ENCODE results near the gene SLC4A2.

DNA sequence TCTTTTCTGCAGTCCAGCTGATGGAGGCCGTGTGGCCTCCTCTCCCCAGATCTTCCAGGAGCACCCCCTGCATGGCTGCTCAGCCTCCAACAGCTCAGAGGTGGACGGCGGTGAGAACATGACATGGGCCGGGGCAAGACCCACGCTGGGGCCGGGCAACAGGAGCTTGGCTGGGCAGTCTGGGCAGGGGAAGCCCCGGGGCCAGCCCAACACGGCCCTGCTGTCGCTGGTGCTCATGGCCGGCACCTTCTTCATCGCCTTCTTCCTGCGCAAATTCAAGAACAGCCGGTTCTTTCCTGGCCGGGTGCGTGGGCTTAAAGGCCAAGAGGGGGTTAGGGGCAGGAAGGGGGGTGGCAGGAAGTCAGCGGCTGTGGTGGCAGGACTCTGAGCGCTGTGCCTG lies 14.6 kb downstream of the SLC4A2 start:
- TF ChIP-seq, protein P1, sequence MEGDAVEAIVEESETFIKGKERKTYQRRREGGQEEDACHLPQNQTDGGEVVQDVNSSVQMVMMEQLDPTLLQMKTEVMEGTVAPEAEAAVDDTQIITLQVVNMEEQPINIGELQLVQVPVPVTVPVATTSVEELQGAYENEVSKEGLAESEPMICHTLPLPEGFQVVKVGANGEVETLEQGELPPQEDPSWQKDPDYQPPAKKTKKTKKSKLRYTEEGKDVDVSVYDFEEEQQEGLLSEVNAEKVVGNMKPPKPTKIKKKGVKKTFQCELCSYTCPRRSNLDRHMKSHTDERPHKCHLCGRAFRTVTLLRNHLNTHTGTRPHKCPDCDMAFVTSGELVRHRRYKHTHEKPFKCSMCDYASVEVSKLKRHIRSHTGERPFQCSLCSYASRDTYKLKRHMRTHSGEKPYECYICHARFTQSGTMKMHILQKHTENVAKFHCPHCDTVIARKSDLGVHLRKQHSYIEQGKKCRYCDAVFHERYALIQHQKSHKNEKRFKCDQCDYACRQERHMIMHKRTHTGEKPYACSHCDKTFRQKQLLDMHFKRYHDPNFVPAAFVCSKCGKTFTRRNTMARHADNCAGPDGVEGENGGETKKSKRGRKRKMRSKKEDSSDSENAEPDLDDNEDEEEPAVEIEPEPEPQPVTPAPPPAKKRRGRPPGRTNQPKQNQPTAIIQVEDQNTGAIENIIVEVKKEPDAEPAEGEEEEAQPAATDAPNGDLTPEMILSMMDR (IDR thresholded peaks at IDR 0.05), result no peak
- no peak for TF ChIP-seq POLR2A (IDR thresholded peaks at IDR 0.05)
